Parathyroid adenoma (tissue), 2 donors: ENCODE measurements around the gene DPYSL4.

Source experiments
- H2AFZ ChIP-seq: fragments of 300-600 bp; sonication (generic); one replicate; pipeline ENCODE4 v1.7.0; 2017; ENCODE audit warnings: antibody characterized with exemption, mild to moderate bottlenecking
- H3K27ac ChIP-seq: fragments of 300-600 bp; sonication (generic); one replicate; pipeline ENCODE4 v1.7.0; 2017
- H3K27me3 ChIP-seq: fragments of 300-600 bp; sonication (generic); one replicate; pipeline ENCODE4 v1.7.0; 2017; ENCODE audit warnings: low read length; ENCODE audit not compliant: control insufficient read depth, insufficient read depth
- H3K36me3 ChIP-seq: fragments of 300-600 bp; sonication (generic); one replicate; pipeline ENCODE4 v1.7.0; 2017; ENCODE audit warnings: low read length; ENCODE audit not compliant: control insufficient read depth, insufficient read depth
- H3K4me1 ChIP-seq: fragments of 300-600 bp; sonication (generic); one replicate; pipeline ENCODE4 v1.7.0; 2017; ENCODE audit warnings: control low read depth
- H3K4me2 ChIP-seq: fragments of 300-600 bp; sonication (generic); one replicate; pipeline ENCODE4 v1.7.0; 2017; ENCODE audit warnings: low read length
- H3K4me3 ChIP-seq: fragments of 300-600 bp; sonication (generic); one replicate; pipeline ENCODE4 v1.7.0; 2017; ENCODE audit warnings: low read depth, low read length
- H3K79me2 ChIP-seq: fragments of 300-600 bp; sonication (generic); one replicate; pipeline ENCODE4 v1.7.0; 2017; ENCODE audit warnings: control low read depth
- H3K9ac ChIP-seq: fragments of 300-600 bp; sonication (generic); one replicate; pipeline ENCODE4 v1.7.0; 2017; ENCODE audit warnings: mild to moderate bottlenecking
- H3K9me3 ChIP-seq: fragments of 300-600 bp; sonication (generic); one replicate; pipeline ENCODE4 v1.7.0; 2017; ENCODE audit warnings: low read length; ENCODE audit not compliant: control insufficient read depth
- CTCF ChIP-seq: fragments of 300-600 bp; sonication (generic); IDR thresholded peaks from one replicate; pipeline ENCODE4 v1.7.0; 2017; ENCODE audit warnings: antibody characterized with exemption, mild to moderate bottlenecking
- donor health status: primary hyperparathyroidism.

DPYSL4 gene

GRCh38 chr10:132169766-132170560 lies 16.8 kb upstream of the DPYSL4 start:
- Histone ChIP-seq H3K27me3 (peaks cover 5% of the 10 kb centered on the region), H3K4me2 (no peak overlapping the region), H3K9me3 (no peaks in the 10 kb centered on the region), H3K9ac (no peak overlapping the region), H3K27ac (no peak overlapping the region), H3K36me3 (no peaks in the 10 kb centered on the region), H3K4me1 (no peaks in the 10 kb centered on the region), H2AFZ (no peak overlapping the region), H3K4me3 (no peak overlapping the region), H3K79me2 (no peaks in the 10 kb centered on the region)
- no peak for TF ChIP-seq CTCF

DNA sequence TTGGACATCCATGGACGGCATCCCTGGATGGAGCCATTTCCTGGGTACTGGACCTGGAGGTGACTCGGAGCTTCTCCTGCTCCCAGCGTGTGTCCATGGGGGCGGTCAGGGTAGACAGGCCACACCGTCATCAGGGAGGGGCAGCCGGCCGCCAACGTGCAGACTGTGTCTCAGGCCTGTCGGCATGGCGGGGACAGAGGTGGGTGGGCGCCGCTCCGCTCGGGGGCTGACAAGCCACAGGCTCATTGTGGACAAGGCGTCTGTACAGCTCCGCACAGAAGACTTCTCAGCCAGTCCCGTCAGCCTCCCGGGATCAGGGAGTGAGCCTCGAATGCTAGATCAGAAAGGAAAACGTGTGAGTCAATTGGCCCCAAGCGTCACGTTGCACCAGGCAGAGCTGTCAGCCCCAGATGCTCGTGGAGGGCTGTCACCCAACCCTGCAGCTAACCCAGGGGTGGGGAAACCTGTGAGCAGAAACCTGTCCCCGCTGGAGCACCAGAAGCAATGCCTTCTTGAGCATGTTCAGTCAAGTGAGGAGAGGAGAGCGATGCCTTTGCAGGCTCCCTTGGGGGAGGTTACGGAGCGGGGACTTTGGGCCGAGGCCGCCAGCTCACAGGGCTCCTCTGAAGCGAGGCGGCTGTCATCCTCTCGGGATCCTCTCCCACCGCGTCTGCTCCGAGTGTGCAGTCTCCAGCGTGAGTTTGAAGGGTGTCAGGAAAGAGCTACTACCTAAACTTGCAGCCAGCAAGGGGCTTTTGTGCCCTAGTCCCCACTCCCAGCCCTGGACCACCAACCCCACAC lies 16.0 kb upstream of the DPYSL4 start:
- Histone ChIP-seq H3K27ac (no peak overlapping the region), H3K4me1 (peaks cover 3% of the 10 kb centered on the region), H3K27me3 (peaks cover 5% of the 10 kb centered on the region), H3K4me3 (no peak overlapping the region), H3K4me2 (no peak overlapping the region), H3K79me2 (no peaks in the 10 kb centered on the region), H3K36me3 (no peaks in the 10 kb centered on the region), H2AFZ (no peak overlapping the region), H3K9me3 (no peaks in the 10 kb centered on the region), H3K9ac (no peak overlapping the region)
- TF ChIP-seq CTCF: no peak

GRCh38 chr10:132172091-132173066 lies 14.4 kb upstream of the DPYSL4 start:
- no peaks in the 10 kb centered on the region for H3K36me3 ChIP-seq
- H3K27me3 ChIP-seq: peaks cover 5% of the 10 kb centered on the region
- no peak overlapping the region for H3K4me2 ChIP-seq
- no peaks in the 10 kb centered on the region for H3K79me2 ChIP-seq
- H3K4me3 ChIP-seq: no peak overlapping the region
- TF ChIP-seq CTCF: no peak
- H3K4me1 ChIP-seq: peaks cover 9% of the 10 kb centered on the region
- H3K27ac ChIP-seq: no peak overlapping the region
- H3K9me3 ChIP-seq: no peaks in the 10 kb centered on the region
- no peak overlapping the region for H2AFZ ChIP-seq
- no peak overlapping the region for H3K9ac ChIP-seq

GRCh38 chr10:132173185-132173584 lies 13.6 kb upstream of the DPYSL4 start:
- H3K9ac ChIP-seq: no peak overlapping the region
- no peaks in the 10 kb centered on the region for H3K79me2 ChIP-seq
- no peak overlapping the region for H3K4me3 ChIP-seq
- H3K4me2 ChIP-seq: no peak overlapping the region
- no peaks in the 10 kb centered on the region for H3K9me3 ChIP-seq
- no peak for TF ChIP-seq CTCF
- H3K36me3 ChIP-seq: no peaks in the 10 kb centered on the region
- H2AFZ ChIP-seq: no peak overlapping the region
- H3K4me1 ChIP-seq: peaks cover 9% of the 10 kb centered on the region
- no peak overlapping the region for H3K27ac ChIP-seq
- peaks cover 9% of the 10 kb centered on the region for H3K27me3 ChIP-seq
